GM12873 (cell line): ENCODE measurements around the gene FOXP2.

Source experiments
- CTCF ChIP-seq: IDR thresholded peaks from 2 replicates; pipeline ENCODE4 v1.5.1; 2012; ENCODE audit warnings: low read depth, mild to moderate bottlenecking, moderate library complexity, low read length, control low read depth; ENCODE audit not compliant: insufficient read depth; ENCODE audit errors: missing control alignments

Gene FOXP2

GRCh38 chr7:114688443-114689055, 273.9 kb downstream of the FOXP2 start:
- no peak for TF ChIP-seq CTCF

- TF ChIP-seq CTCF = no peak
These were observed 274.8 kb downstream of the FOXP2 start for GRCh38 chr7:114689406-114689805.

GRCh38 chr7:114691605-114692004, 277.0 kb downstream of the FOXP2 start:
- no peak for TF ChIP-seq CTCF

- TF ChIP-seq CTCF = no peak
These were observed 280.6 kb downstream of the FOXP2 start for GRCh38 chr7:114695182-114695581.

- no peak for TF ChIP-seq CTCF
These were observed 285.8 kb downstream of the FOXP2 start for GRCh38 chr7:114700247-114700928.

GRCh38 chr7:114703677-114704076, 289.1 kb downstream of the FOXP2 start:
- no peak for TF ChIP-seq CTCF

- no peak for TF ChIP-seq CTCF
These were observed 294.0 kb downstream of the FOXP2 start for GRCh38 chr7:114708646-114709045.
